22Rv1 (cell line): ENCODE data around the gene NT5DC1.

Experiments used
- CTCF ChIP-seq: fragments of 450-650 bp; IDR thresholded peaks from 2 replicates; pipeline ENCODE4 v1.5.1; 2017; ENCODE audit warnings: mild to moderate bottlenecking
- ZFX ChIP-seq: fragments of 450-650 bp; IDR thresholded peaks from 2 replicates; pipeline ENCODE4 v1.6.1; 2017; ENCODE audit warnings: antibody characterized with exemption, borderline replicate concordance

GRCh38 chr6:116144605-116145004 is 44.0 kb downstream of the NT5DC1 start:
- TF ChIP-seq CTCF (no peak), ZFX (no peak)
